Thymus (tissue), 11 donors: ENCODE data around the gene SIMC1. TPM values are rescaled to one million over a fixed set of nuclear protein-coding genes. Genes with fewer than 3 reads are reported as not detected.

Experiments
- DNase-seq, 9 donors: peaks; one replicate each; pipeline ENCODE4 v3.0.0-alpha.2; 2013; ENCODE audit warnings: low spot score in 9 of 9, low read depth in 6 of 9, missing footprints in 1 of 9
- H3K27ac ChIP-seq, 2 donors: one replicate each; pipeline ENCODE4 v1.5.1; 2013; ENCODE audit warnings: control low read depth in 1 of 2, low read depth in 1 of 2, low read length in 1 of 2, mild to moderate bottlenecking in 1 of 2, moderate library complexity in 1 of 2
- H3K27me3 ChIP-seq, 2 donors: one replicate each; pipeline ENCODE4 v1.5.1; 2013; ENCODE audit warnings: low read length in 1 of 2; ENCODE audit not compliant: control insufficient read depth in 2 of 2, insufficient read depth in 1 of 2
- H3K36me3 ChIP-seq, 2 donors: one replicate each; pipeline ENCODE4 v1.5.1; 2013; ENCODE audit warnings: low read length in 1 of 2, mild to moderate bottlenecking in 1 of 2, moderate library complexity in 1 of 2; ENCODE audit not compliant: control insufficient read depth in 2 of 2, insufficient read depth in 2 of 2
- H3K4me1 ChIP-seq, 2 donors: one replicate each; pipeline ENCODE4 v1.5.1; 2013; ENCODE audit warnings: low read length in 2 of 2; ENCODE audit not compliant: control insufficient read depth in 2 of 2, insufficient read depth in 2 of 2
- H3K4me3 ChIP-seq, 2 donors: one replicate each; pipeline ENCODE4 v1.5.1; 2013; ENCODE audit warnings: low read length in 2 of 2, control low read depth in 1 of 2, mild to moderate bottlenecking in 1 of 2
- H3K9me3 ChIP-seq, 2 donors: one replicate each; pipeline ENCODE4 v1.5.1; 2013; ENCODE audit warnings: low read length in 1 of 2, mild to moderate bottlenecking in 1 of 2; ENCODE audit not compliant: control insufficient read depth in 2 of 2, insufficient read depth in 1 of 2
- WGBS: extraction: QIAGEN DNeasy Blood & Tissue Kit; methylation state at CpG from one replicate; pipeline ENCODE4 v1.1.7; 2013; 5-methylcytosine and 5-hydroxymethylcytosine counted together
- polyA plus RNA-seq: library from polyadenylated mRNA; stranded (reverse); fragments of 200-250 nt; gene quantifications from one replicate; pipeline ENCODE4 v1.2.3, GENCODE V29; 2013
- total RNA-seq: library from RNA; stranded (reverse); fragments of 120-200 nt; gene quantifications from one replicate; pipeline ENCODE4 v1.2.4, GENCODE V29; 2013
- donor health status: healthy.

Gene SIMC1
- total and polyA plus RNA-seq, 2 donors = 5.3 to 10.2 TPM

GRCh38 chr5:176364765-176365350, 126.6 kb downstream of the SIMC1 start:
- H3K27ac ChIP-seq = no peak overlapping the region
- peaks cover 0 to 35% of the 10 kb centered on the region in 2 donors for H3K27me3 ChIP-seq
- H3K9me3 ChIP-seq = no peaks in the 10 kb centered on the region
- H3K4me1 ChIP-seq = peaks cover 5 to 23% of the 10 kb centered on the region in 2 donors
- peaks cover 0 to 6% of the 10 kb centered on the region in 2 donors for H3K36me3 ChIP-seq
- peak overlapping the region; percentile 46 to 83 for H3K4me3 ChIP-seq
- no peak for DNase-seq
- WGBS = 35% methylated on average over 28 of the region's 28 CpGs

- peak within 1 kb of the TSS; percentile 46 to 83 for H3K4me3 ChIP-seq
- no peaks in the 10 kb centered on the region for H3K9me3 ChIP-seq
- H3K27me3 ChIP-seq = peaks cover 0 to 35% of the 10 kb centered on the region in 2 donors
- H3K27ac ChIP-seq = no peak within 1 kb of the TSS
- DNase-seq = peak in 3 of 9 donors; percentile 37 to 48 (median 40)
- peaks cover 5 to 18% of the 10 kb centered on the region in 2 donors for H3K4me1 ChIP-seq
- WGBS = 2% methylated on average over 108 of the region's 108 CpGs
- H3K36me3 ChIP-seq = peaks cover 0 to 8% of the 10 kb centered on the region in 2 donors
Measured at GRCh38 chr5:176365351-176366231, 127.4 kb downstream of the SIMC1 start, which contains the start of gene ARL10. TSS of gene ARL10 (plus strand) at chr5:176365487. CDS start at chr5:176365564, 77 bp downstream.

GRCh38 chr5:176366232-176366894, 128.1 kb downstream of the SIMC1 start:
- Histone ChIP-seq H3K9me3 (no peaks in the 10 kb centered on the region), H3K4me1 (peaks cover 5 to 15% of the 10 kb centered on the region in 2 donors), H3K27ac (no peak overlapping the region), H3K4me3 (peak overlapping the region; percentile 46 to 83), H3K27me3 (peaks cover 0 to 35% of the 10 kb centered on the region in 2 donors), H3K36me3 (peaks cover 0 to 8% of the 10 kb centered on the region in 2 donors)
- no peak for DNase-seq
- WGBS = 86% methylated on average over 38 of the region's 38 CpGs

- H3K36me3 ChIP-seq = peaks cover 3 to 8% of the 10 kb centered on the region in 2 donors
- DNase-seq = no peak
Measured at GRCh38 chr5:176368726-176369125, 130.5 kb downstream of the SIMC1 start.

GRCh38 chr5:176369934-176370711, 131.9 kb downstream of the SIMC1 start:
- peaks cover 0 to 19% of the 10 kb centered on the region in 2 donors for H3K27me3 ChIP-seq
- peaks cover 2 to 3% of the 10 kb centered on the region in 2 donors for H3K4me1 ChIP-seq
- H3K27ac ChIP-seq = no peak overlapping the region
- no peak for DNase-seq
- no peak overlapping the region for H3K4me3 ChIP-seq
- WGBS = 96% methylated on average over 8 of the region's 8 CpGs
- H3K9me3 ChIP-seq = no peaks in the 10 kb centered on the region
- peaks cover 3 to 8% of the 10 kb centered on the region in 2 donors for H3K36me3 ChIP-seq

More at GRCh38 chr5:176368726-176369125, 130.5 kb downstream of the SIMC1 start:
- Histone ChIP-seq H3K4me1 (peaks cover 5 to 7% of the 10 kb centered on the region in 2 donors), H3K9me3 (no peaks in the 10 kb centered on the region), H3K27me3 (peaks cover 0 to 31% of the 10 kb centered on the region in 2 donors), H3K27ac (no peak overlapping the region), H3K4me3 (no peak overlapping the region)
- 97% methylated on average over 13 of the region's 13 CpGs for WGBS

GRCh38 chr5:176371621-176372539, 133.7 kb downstream of the SIMC1 start:
- 98% methylated on average over 13 of the region's 13 CpGs for WGBS
- Histone ChIP-seq H3K4me3 (no peak overlapping the region), H3K9me3 (no peaks in the 10 kb centered on the region), H3K36me3 (peaks cover 3 to 8% of the 10 kb centered on the region in 2 donors), H3K27ac (no peak overlapping the region), H3K4me1 (no peaks in the 10 kb centered on the region), H3K27me3 (peaks cover 0 to 6% of the 10 kb centered on the region in 2 donors)
- DNase-seq = no peak

- Histone ChIP-seq H3K9me3 (no peaks in the 10 kb centered on the region), H3K27me3 (no peaks in the 10 kb centered on the region), H3K4me3 (no peak overlapping the region), H3K36me3 (peaks cover 3 to 8% of the 10 kb centered on the region in 2 donors), H3K4me1 (no peaks in the 10 kb centered on the region), H3K27ac (no peak overlapping the region)
- no peak for DNase-seq
- WGBS = 80% methylated on average over 7 of the region's 7 CpGs
Measured at GRCh38 chr5:176373100-176373818, 135.0 kb downstream of the SIMC1 start.
